T-helper 2 cell treated with Interferon-gamma antibody and Interleukin-4, amounts not matched to agents 5 μg/mL and 100 μg/mL, for 36 hours (primary cell): ENCODE data around the gene FOXE3.

ENCODE experiments used
- DNase-seq: peaks from one replicate; pipeline ENCODE4 v3.0.0; 2021; ENCODE audit warnings: low spot score
- H3K27ac Mint-ChIP-seq: one replicate; pipeline ENCODE4 v1.8.0; 2021; ENCODE audit warnings: mild to moderate bottlenecking, mixed read lengths
- H3K27me3 Mint-ChIP-seq: one replicate; pipeline ENCODE4 v1.8.0; 2021; ENCODE audit warnings: low read depth, mixed read lengths
- H3K36me3 Mint-ChIP-seq: one replicate; pipeline ENCODE4 v1.8.0; 2021; ENCODE audit warnings: low read depth, mixed read lengths
- H3K4me1 Mint-ChIP-seq: one replicate; pipeline ENCODE4 v1.8.0; 2021; ENCODE audit warnings: low read depth, mixed read lengths
- H3K4me3 Mint-ChIP-seq: one replicate; pipeline ENCODE4 v1.8.0; 2022; ENCODE audit warnings: mild to moderate bottlenecking, moderate library complexity, mixed read lengths
- H3K9me3 Mint-ChIP-seq: one replicate; pipeline ENCODE4 v1.8.0; 2021; ENCODE audit warnings: mixed read lengths

Gene FOXE3

DNA sequence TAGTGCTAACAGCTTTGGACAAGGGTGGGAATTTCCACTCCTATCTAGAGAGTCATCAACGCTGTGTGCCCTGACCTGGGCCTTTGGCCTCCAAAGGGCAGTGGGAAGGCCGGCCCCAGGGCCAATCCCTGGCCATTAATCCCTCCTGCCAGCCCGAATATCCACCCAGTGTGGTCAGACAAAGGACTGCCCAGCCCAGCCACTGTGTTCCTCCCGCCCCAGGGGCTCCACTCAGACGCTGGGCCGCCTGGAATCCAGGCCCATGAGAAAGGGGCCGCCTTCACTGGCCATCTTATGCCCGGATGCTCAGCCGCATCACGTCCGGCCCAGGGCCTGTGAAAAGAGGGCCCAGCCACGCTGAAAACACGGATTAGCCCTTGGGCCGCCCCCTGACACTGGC, 3.6 kb upstream of the FOXE3 start:
- Mint-ChIP-seq H3K4me1 (peaks cover 2% of the 10 kb centered on the region), H3K27ac (no peak overlapping the region), H3K36me3 (no peaks in the 10 kb centered on the region), H3K27me3 (peaks cover 40% of the 10 kb centered on the region), H3K4me3 (no peak overlapping the region), H3K9me3 (no peaks in the 10 kb centered on the region)
- DNase-seq = no peak

DNA sequence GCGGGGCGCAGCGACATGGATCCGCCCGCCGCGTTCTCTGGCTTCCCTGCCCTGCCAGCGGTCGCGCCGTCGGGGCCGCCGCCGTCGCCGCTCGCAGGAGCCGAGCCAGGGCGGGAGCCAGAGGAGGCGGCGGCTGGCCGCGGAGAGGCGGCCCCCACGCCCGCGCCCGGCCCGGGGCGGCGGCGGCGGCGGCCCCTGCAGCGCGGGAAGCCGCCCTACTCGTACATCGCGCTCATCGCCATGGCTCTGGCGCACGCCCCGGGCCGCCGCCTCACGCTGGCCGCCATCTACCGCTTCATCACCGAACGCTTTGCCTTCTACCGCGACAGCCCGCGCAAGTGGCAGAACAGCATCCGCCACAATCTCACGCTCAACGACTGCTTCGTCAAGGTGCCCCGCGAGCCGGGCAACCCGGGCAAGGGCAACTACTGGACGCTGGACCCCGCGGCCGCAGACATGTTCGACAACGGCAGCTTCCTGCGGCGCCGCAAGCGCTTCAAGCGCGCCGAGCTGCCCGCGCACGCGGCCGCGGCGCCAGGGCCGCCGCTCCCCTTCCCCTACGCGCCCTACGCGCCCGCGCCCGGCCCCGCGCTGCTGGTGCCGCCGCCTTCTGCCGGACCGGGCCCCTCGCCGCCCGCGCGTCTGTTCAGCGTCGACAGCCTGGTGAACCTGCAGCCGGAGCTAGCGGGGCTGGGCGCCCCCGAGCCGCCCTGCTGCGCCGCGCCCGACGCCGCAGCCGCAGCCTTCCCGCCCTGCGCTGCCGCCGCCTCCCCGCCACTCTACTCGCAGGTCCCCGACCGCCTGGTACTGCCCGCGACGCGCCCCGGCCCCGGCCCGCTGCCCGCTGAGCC, 459 bp downstream of the FOXE3 start:
- H3K36me3 Mint-ChIP-seq = peaks cover 2% of the 10 kb centered on the region

DNA sequence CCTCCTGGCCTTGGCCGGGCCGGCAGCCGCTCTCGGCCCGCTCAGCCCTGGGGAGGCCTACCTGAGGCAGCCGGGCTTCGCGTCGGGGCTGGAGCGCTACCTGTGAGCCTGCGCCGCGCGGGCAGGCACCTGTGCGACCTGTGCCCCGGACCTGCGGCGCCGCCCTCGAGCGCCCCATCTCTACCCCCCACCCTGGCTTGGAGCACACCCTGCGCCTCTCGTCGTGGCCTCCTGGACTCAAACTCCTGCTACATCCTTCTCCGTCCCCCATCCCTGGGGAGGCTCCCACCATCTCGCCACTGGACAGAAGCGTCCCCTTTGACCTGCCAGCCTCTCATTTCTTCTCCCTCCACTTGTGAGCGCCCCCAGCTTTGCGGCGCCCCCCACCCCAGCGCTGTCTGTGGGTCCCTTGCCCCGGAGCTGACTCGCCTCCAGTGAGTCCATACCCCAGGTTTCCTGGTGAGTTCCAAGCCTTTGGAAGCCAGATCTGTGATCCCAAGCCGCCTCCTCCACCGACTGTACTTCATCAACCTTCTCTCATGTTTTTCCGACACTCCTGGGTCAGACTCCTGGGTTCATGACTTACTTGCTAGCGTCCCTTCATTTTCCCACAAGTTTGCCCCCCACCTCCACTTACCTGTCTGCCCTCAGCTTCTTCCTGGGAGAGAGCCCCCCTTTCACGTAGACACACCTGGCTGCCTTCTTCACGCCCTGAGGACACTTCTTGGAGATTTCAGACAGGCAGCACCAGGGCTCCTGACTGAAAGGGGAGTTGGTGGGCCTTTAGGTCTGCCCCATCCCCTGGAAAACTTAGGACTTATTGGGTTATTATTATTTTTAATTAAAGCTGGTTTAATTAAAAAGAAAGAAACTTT, 1.3 kb downstream of the FOXE3 start:
- DNase-seq = no peak
- Mint-ChIP-seq H3K27ac (no peak overlapping the region), H3K27me3 (peaks cover 70% of the 10 kb centered on the region)

More for the DNA sequence above, 459 bp downstream of the FOXE3 start:
- peaks cover 2% of the 10 kb centered on the region for H3K4me1 Mint-ChIP-seq
- H3K27ac Mint-ChIP-seq = no peak overlapping the region
- H3K9me3 Mint-ChIP-seq = no peaks in the 10 kb centered on the region
- H3K4me3 Mint-ChIP-seq = peak overlapping the region; percentile 55
- peaks cover 68% of the 10 kb centered on the region for H3K27me3 Mint-ChIP-seq
- no peak for DNase-seq

DNA sequence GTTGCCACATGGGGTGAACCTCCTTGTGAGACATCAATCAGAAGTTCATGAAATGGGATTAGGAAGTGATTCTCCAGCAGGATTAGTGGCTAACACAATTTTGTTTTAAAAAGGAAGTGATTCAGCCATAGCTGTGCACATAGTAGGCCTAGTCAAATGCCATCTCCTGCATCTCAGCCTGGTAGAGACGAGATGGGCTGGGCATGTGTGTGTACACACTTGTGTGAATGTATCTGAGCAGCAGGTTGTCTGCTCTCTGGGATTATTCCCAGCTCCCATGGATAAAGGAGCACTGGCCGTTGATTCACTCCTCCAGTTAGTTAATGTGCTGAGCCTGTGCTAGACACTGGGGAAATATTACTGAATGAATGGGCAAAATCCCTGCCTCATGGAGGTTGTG, 2.0 kb downstream of the FOXE3 start:
- no peak overlapping the region for H3K4me3 Mint-ChIP-seq
- DNase-seq = no peak
- H3K27ac Mint-ChIP-seq = no peak overlapping the region
- H3K27me3 Mint-ChIP-seq = peaks cover 70% of the 10 kb centered on the region
- H3K4me1 Mint-ChIP-seq = peaks cover 2% of the 10 kb centered on the region
- H3K36me3 Mint-ChIP-seq = peaks cover 2% of the 10 kb centered on the region
- H3K9me3 Mint-ChIP-seq = no peaks in the 10 kb centered on the region

More for the DNA sequence above, 1.3 kb downstream of the FOXE3 start:
- Mint-ChIP-seq H3K4me1 (peaks cover 2% of the 10 kb centered on the region), H3K36me3 (peaks cover 2% of the 10 kb centered on the region), H3K4me3 (peak overlapping the region; percentile 37), H3K9me3 (no peaks in the 10 kb centered on the region)

DNA sequence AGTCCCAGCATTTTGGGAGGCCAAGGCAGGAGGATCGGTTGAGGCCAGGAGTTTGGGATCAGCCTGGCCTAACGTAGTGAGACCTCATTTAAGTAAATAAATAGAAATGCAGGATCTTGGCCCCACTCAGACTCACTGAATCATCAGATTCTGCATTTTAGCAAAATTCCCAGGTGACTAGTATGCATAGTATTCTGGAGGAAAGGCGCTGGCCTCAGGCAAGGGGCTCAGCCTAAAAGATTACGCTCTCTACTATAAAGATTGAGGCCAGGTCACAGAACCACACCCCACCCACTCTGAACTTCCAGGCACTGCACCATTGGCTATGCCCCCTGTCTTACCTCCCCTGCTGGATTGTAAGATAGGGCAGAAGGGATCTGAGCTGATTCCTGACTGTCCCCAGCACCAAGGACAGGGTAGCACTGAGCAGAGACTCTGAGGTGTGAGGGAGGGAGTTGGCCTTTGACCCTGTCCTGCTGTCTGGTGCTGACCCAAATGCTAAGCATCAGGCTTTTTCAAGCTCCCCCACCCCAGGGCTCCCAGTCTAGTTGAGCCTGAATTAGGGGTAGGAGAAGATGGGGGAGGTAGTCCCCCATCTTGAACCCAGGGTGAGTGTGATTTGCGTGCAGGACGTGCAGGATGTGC, 2.7 kb downstream of the FOXE3 start:
- H3K4me3 Mint-ChIP-seq = no peak overlapping the region
- no peaks in the 10 kb centered on the region for H3K9me3 Mint-ChIP-seq
- no peak overlapping the region for H3K27ac Mint-ChIP-seq
- peaks cover 2% of the 10 kb centered on the region for H3K36me3 Mint-ChIP-seq
- no peak for DNase-seq
- H3K4me1 Mint-ChIP-seq = peaks cover 2% of the 10 kb centered on the region
- H3K27me3 Mint-ChIP-seq = peaks cover 68% of the 10 kb centered on the region

DNA sequence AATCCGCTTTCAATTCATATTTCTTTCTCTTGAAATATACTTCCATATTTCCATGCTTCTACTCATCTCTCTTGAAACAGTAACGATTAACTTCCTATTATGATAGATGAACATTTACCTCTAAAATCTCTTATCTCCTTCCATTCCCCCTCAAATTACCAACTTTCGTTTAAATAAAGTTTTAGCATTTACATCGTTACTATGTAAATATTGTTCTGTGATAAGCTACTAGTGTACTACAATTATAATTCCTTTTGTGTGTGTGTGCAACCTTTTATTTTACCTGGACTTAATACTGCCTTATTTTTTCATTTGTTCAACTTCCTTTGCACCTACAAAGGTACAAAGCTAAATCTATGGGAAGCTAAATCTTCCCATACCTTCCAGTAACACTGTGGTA, 4.5 kb downstream of the FOXE3 start:
- Mint-ChIP-seq H3K36me3 (peaks cover 2% of the 10 kb centered on the region), H3K4me3 (no peak overlapping the region), H3K4me1 (peaks cover 2% of the 10 kb centered on the region), H3K9me3 (no peaks in the 10 kb centered on the region), H3K27me3 (peaks cover 57% of the 10 kb centered on the region), H3K27ac (no peak overlapping the region)
- DNase-seq = no peak

DNA sequence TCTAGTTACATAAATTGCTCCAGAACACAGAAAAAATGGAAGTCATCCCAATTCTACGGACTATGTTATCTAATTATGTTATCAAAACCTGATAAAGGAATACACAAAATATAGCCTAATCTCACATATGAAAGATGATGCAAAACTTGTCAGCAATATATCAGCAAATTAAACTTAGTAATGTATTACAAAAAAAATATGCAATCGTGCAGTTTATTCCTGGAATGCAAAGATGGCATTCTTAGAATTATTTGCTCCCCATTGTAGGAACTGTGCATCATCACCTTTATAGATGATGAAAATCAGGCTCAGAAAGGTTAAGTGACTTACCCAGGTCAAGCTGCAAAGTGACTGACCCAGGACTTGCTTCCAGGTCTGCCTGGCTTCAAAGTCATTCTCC, 7.8 kb downstream of the FOXE3 start:
- Mint-ChIP-seq H3K36me3 (no peaks in the 10 kb centered on the region), H3K9me3 (no peaks in the 10 kb centered on the region), H3K27ac (no peak overlapping the region), H3K4me1 (no peaks in the 10 kb centered on the region), H3K27me3 (peaks cover 31% of the 10 kb centered on the region), H3K4me3 (no peak overlapping the region)
- DNase-seq = no peak

DNA sequence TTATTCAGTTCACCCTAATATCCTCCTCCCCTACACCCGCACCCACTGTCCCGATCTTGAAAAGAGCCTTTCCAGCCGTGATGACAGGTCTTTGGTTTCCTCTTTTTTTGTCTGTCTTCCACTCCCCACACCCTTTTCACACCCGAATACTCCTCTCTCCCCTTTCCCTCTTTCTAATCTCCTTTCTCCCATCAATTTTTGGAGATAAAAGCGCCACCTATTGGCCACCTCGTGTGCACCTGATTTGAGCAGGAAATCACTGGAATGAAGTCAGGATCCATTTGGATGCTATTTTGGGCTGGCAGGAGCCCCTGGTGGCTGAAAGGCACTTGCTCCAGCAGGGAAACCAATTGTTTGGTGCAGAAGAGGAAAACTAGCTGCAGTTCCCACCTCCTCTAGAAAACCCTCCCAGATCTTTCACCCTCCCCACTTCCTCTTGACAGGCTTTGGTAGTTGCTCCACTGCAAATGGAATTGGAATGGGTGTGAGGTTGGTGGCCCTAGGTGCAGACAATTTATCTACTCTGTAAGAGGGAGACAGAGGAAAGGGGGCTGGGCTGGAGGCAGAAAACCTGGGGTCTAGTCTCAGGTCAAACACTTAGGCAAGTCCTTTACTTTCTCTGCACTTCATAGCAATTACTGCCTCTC, 8.4 kb downstream of the FOXE3 start:
- DNase-seq = no peak
- Mint-ChIP-seq H3K27me3 (peaks cover 29% of the 10 kb centered on the region), H3K9me3 (no peaks in the 10 kb centered on the region), H3K36me3 (no peaks in the 10 kb centered on the region), H3K4me3 (no peak overlapping the region), H3K4me1 (no peaks in the 10 kb centered on the region), H3K27ac (no peak overlapping the region)

DNA sequence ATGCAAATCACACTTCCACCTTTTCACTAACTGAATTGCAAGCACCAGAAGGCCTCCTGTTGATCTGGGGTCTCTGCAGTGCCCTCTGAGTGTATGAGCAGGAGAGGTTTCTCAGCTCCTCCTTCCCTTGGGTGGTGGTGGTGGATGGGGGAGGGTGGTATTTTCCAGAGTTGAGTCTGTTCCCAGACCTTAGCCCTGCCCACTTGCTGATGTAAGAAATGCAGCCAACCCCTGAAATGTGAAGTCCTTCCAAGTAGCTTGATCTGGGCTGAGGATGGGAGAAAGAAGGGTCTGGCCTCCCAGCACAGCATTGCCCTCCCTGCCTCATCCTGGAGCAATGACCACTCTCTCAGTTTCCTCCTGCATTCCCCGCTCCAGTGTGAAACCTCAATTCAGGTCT, 15.4 kb downstream of the FOXE3 start:
- peaks cover 40% of the 10 kb centered on the region for H3K27me3 Mint-ChIP-seq
- H3K27ac Mint-ChIP-seq = no peak overlapping the region
- no peak overlapping the region for H3K4me3 Mint-ChIP-seq
- peaks cover 33% of the 10 kb centered on the region for H3K4me1 Mint-ChIP-seq
- peaks cover 31% of the 10 kb centered on the region for H3K36me3 Mint-ChIP-seq
- H3K9me3 Mint-ChIP-seq = no peaks in the 10 kb centered on the region
- no peak for DNase-seq

DNA sequence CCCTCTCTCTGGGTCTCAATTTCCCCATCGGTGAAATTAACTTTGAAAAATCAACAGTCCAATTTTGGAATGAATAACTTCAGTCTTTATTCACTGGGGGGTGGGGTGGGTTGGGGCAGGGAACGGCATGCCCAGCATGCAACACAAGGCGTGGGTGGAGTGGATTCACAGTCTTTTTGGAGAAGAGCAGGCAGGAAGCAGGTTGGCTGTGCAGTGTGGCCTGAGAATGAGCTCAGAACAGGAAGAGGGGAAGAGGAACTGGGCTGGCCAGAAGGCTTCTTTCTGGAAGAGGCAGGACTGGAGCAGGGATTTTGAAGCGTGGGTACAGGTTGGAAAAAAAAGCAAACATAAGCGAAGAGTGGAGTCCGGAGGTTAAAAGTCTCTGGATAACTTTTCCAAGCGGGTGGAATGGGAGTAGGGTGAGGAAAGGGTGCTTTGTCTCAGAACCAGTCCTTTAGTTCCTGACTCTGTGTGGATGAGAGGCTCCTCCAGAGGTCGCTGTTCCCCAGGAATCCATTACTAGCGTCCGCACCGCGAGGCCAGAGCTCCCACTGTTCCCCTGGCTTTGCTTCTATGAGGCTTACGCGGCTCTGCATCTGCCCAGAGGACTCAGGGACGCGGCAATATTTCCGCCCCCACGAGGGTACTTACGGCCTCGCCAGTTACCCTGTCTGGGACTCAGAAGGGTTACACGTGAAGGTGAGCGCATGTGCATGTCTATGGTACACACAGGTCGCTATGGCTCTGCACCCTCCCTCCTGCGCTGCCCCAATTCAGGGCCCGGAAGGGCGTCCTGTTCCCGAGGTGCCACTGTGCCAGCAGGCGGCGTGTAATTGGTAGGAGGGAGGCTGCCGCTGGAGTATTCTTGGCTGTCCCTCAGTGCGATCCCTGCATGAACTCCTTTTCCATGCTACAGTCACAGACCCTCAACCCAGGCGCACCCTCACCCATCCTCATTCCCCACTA, 16.3 kb downstream of the FOXE3 start:
- H3K4me1 Mint-ChIP-seq = peaks cover 35% of the 10 kb centered on the region
- H3K4me3 Mint-ChIP-seq = peak overlapping the region; percentile 52
- H3K36me3 Mint-ChIP-seq = peaks cover 31% of the 10 kb centered on the region
- H3K9me3 Mint-ChIP-seq = no peaks in the 10 kb centered on the region
- DNase-seq = peak; percentile 52
- no peak overlapping the region for H3K27ac Mint-ChIP-seq
- H3K27me3 Mint-ChIP-seq = peaks cover 41% of the 10 kb centered on the region

DNA sequence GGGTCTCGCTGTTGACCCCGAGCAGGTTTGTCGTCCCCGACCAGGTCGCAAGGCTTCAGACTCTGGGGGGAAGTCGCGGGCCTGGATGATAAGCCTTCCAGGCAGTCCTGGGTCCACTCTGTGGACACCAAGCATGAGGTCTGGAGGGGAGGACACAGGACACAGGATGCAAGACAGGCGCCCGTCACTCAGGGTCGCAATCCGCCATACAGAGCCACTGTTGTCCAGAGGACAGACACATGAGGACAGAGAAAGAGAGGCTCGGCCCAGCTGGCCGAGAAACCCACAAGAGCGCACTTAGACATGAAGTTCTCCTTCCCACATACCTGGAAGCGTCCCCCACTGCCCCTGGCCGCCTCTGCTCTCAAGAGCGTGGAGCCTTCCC, 16.9 kb downstream of the FOXE3 start:
- peak overlapping the region; percentile 52 for H3K4me3 Mint-ChIP-seq
- no peaks in the 10 kb centered on the region for H3K9me3 Mint-ChIP-seq
- H3K4me1 Mint-ChIP-seq = peaks cover 35% of the 10 kb centered on the region
- peaks cover 41% of the 10 kb centered on the region for H3K27me3 Mint-ChIP-seq
- peaks cover 31% of the 10 kb centered on the region for H3K36me3 Mint-ChIP-seq
- no peak overlapping the region for H3K27ac Mint-ChIP-seq
- DNase-seq = no peak

DNA sequence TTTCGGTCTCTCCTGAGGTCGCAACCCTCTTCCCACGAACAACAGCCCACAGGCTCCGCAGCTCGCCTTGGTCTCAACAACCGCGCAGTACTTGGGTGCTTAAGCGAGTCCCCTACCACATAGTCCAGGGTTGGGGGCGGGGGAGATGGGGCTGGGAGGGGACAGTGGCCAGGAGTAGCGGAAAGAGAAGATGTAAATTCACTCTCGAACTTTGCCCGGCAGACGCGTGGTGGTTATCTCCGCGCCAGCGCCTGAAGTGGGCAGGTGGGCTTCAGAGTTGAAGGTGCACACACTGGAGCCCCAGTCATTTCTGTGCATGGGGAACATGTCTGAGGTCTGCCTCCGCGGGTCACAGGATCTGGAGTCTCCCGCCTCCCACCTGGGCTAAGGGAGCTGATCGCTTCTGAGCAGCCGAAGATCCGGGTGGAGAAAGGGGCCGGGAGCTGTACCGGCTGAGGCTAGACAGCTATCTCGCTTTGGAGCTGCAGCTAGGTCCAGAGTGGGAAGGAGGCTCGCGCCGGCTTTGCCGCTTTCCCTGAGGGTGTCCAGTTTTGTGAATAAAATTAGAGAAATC, 17.5 kb downstream of the FOXE3 start:
- peaks cover 35% of the 10 kb centered on the region for H3K4me1 Mint-ChIP-seq

More for the DNA sequence above, 17.5 kb downstream of the FOXE3 start:
- H3K36me3 Mint-ChIP-seq = peaks cover 31% of the 10 kb centered on the region
- H3K27me3 Mint-ChIP-seq = peaks cover 43% of the 10 kb centered on the region
- DNase-seq = no peak
- no peaks in the 10 kb centered on the region for H3K9me3 Mint-ChIP-seq
- peak overlapping the region; percentile 52 for H3K4me3 Mint-ChIP-seq
- H3K27ac Mint-ChIP-seq = no peak overlapping the region
